Testis (tissue), 3 donors: ENCODE measurements around the gene CCPG1. TPM values are rescaled to one million over a fixed set of nuclear protein-coding genes. Genes with fewer than 3 reads are reported as not detected.
A peak's percentile ranks its signal among the peaks of the same experiment; 100 is the strongest.
"Not testable (repeated sequence)": the region's sequence is repeated elsewhere in the genome, so short reads cannot be mapped to it uniquely, and the experiment has no call there.

Source experiments
- DNase-seq: peaks from one replicate; pipeline ENCODE4 v3.0.0-alpha.2; 2019
- H3K27ac ChIP-seq, 2 donors: fragments of 200-600 bp; sonication (generic); one replicate each; pipeline ENCODE4 v1.5.1; 2019
- H3K27me3 ChIP-seq: fragments of 200-600 bp; sonication (generic); one replicate; pipeline ENCODE4 v1.5.1; 2019
- H3K36me3 ChIP-seq: fragments of 200-600 bp; sonication (generic); one replicate; pipeline ENCODE4 v1.5.1; 2017; ENCODE audit warnings: low read depth; ENCODE audit errors: missing control alignments
- H3K4me1 ChIP-seq: fragments of 200-600 bp; sonication (generic); one replicate; pipeline ENCODE4 v1.5.1; 2019
- H3K4me3 ChIP-seq, 2 donors: fragments of 200-600 bp; sonication (generic); one replicate each; pipeline ENCODE4 v1.5.1; 2017 to 2019
- H3K9me3 ChIP-seq: fragments of 200-600 bp; sonication (generic); one replicate; pipeline ENCODE4 v1.5.1; 2017
- CTCF ChIP-seq, 3 experiments: fragments of 450-650 bp in 2 of 3; fragments of 200-600 bp in 1 of 3; sonication (generic) in 1 of 3; IDR thresholded peaks; one replicate each; pipeline ENCODE4 v1.5.1; 2016 to 2019; ENCODE audit warnings: antibody characterized with exemption in 3 of 3, mild to moderate bottlenecking in 2 of 3, moderate library complexity in 1 of 3
- POLR2A ChIP-seq: fragments of 450-650 bp; IDR thresholded peaks from one replicate; pipeline ENCODE4 v1.6.1; 2017; ENCODE audit warnings: antibody characterized with exemption, mild to moderate bottlenecking, moderate library complexity
- WGBS, 2 donors: methylation state at CpG; one replicate each; pipeline ENCODE4 v1.1.5; 2018; 5-methylcytosine and 5-hydroxymethylcytosine counted together
- intact Hi-C: fragments of 100-400 bp; cut with DNase I; formaldehyde crosslinking; loops from one replicate; pipeline ENCODE4 v1.15.1; 2023; ENCODE audit warnings: low total_unique reads
- polyA plus RNA-seq: library from polyadenylated mRNA; stranded (reverse); fragments of 350-450 nt; fragmentation: Illumina TruSeq; extraction: RNeasy Lipid Tissue Mini Kit (QIAGEN cat#74804); gene quantifications from one replicate; pipeline ENCODE4 v1.2.3, GENCODE V29; 2014; ENCODE audit warnings: low read depth, low replicate concordance; ENCODE audit not compliant: insufficient read depth
- total RNA-seq, 2 donors: library from RNA; depleted of rRNA; stranded (reverse); fragments of >200 nt; gene quantifications; one replicate each; pipeline ENCODE4 v1.2.3, GENCODE V29; 2016

CCPG1 gene
- total and polyA plus RNA-seq, 3 donors from 2014 or later = 21.6 to 37.1 (median 25.6) TPM

- Histone ChIP-seq H3K36me3 (no peaks in the 10 kb centered on the region), H3K27ac (no peak overlapping the region), H3K4me1 (no peaks in the 10 kb centered on the region), H3K4me3 (no peak overlapping the region), H3K9me3 (no peaks in the 10 kb centered on the region), H3K27me3 (no peaks in the 10 kb centered on the region)
- WGBS, 2 donors = 45 to 58% methylated on average over 6 of the region's 6 CpGs
- intact Hi-C loops = no loop called here
- no peak for DNase-seq
- TF ChIP-seq POLR2A = no peak
- TF ChIP-seq CTCF (IDR thresholded peaks at IDR 0.05) = peak; percentile 29 to 56 (median 43)
Measured at GRCh38 chr15:55434989-55435825, 27.0 kb upstream of the CCPG1 start.

GRCh38 chr15:55422089-55422488, 13.9 kb upstream of the CCPG1 start:
- TF ChIP-seq POLR2A (no peak), CTCF (IDR thresholded peaks at IDR 0.05) (no peak)
- Histone ChIP-seq H3K9me3 (no peaks in the 10 kb centered on the region), H3K36me3 (no peaks in the 10 kb centered on the region), H3K27ac (no peak overlapping the region), H3K4me1 (no peaks in the 10 kb centered on the region), H3K4me3 (no peak overlapping the region), H3K27me3 (no peaks in the 10 kb centered on the region)
- DNase-seq = no peak
- intact Hi-C loops = no loop called here
- 0 to 2% methylated on average over 1 of the region's 1 CpG for WGBS, 2 donors

- TF ChIP-seq CTCF (IDR thresholded peaks at IDR 0.05) (no peak), POLR2A (no peak)
- DNase-seq = no peak
- Histone ChIP-seq H3K4me1 (no peaks in the 10 kb centered on the region), H3K27me3 (no peaks in the 10 kb centered on the region), H3K9me3 (no peaks in the 10 kb centered on the region), H3K27ac (no peak overlapping the region), H3K36me3 (no peaks in the 10 kb centered on the region), H3K4me3 (no peak overlapping the region)
- intact Hi-C loops = no loop called here
Measured at GRCh38 chr15:55420171-55420866, 12.2 kb upstream of the CCPG1 start.

GRCh38 chr15:55417678-55418077, 9.5 kb upstream of the CCPG1 start:
- H3K4me1 ChIP-seq, DNase-seq, H3K4me3 ChIP-seq, H3K27ac ChIP-seq, H3K27me3 ChIP-seq, H3K9me3 ChIP-seq, intact Hi-C loops, H3K36me3 ChIP-seq: not testable (repeated sequence)
- 82 to 83% methylated on average over 8 of the region's 8 CpGs for WGBS, 2 donors

GRCh38 chr15:55408976-55409375, 817 bp upstream of the CCPG1 start:
- H3K36me3 ChIP-seq, H3K27me3 ChIP-seq, intact Hi-C loops, H3K9me3 ChIP-seq, DNase-seq, H3K4me1 ChIP-seq: not testable (repeated sequence)
- Histone ChIP-seq H3K4me3 (peak overlapping the region; percentile 72 to 89), H3K27ac (peak overlapping the region in 1 of 2 donors; percentile 86)
- 37 to 45% methylated on average over 14 of the region's 14 CpGs for WGBS, 2 donors
